ENCODE measurements around the gene TOR1B. TPM values are rescaled to one million over a fixed set of nuclear protein-coding genes. Genes with fewer than 3 reads are reported as not detected.
A peak's percentile ranks its signal among the peaks of the same experiment; 100 is the strongest.

TOR1B gene
- total RNA-seq, 4 donors from 2014 or later, result 19.2 to 41.2 (median 23.0) TPM

GRCh38 chr9:129762985-129763926, 39.7 kb upstream of the TOR1B start:
- 49 to 52% methylated on average over 13 of the region's 13 CpGs for WGBS, 2 donors
- no peaks in the 10 kb centered on the region for H3K36me3 ChIP-seq
- H3K4me1 ChIP-seq, result peaks cover 0 to 31% (median 7%) of the 10 kb centered on the region in 4 donors
- peak; percentile 50 to 67 for DNase-seq (ENCODE audit: low spot score in 2 of 2)
- no peaks in the 10 kb centered on the region for H3K27me3 ChIP-seq
- no peaks in the 10 kb centered on the region for H3K9me3 ChIP-seq
- H3K4me3 ChIP-seq, result no peak overlapping the region
- H3K27ac ChIP-seq, result peak overlapping the region; percentile 37 to 88 (median 78)
- no peak for TF ChIP-seq POLR2A (IDR thresholded peaks at IDR 0.05)
- TF ChIP-seq EP300 (IDR thresholded peaks at IDR 0.05), result peak in 1 of 2 donors; percentile 57

DNA sequence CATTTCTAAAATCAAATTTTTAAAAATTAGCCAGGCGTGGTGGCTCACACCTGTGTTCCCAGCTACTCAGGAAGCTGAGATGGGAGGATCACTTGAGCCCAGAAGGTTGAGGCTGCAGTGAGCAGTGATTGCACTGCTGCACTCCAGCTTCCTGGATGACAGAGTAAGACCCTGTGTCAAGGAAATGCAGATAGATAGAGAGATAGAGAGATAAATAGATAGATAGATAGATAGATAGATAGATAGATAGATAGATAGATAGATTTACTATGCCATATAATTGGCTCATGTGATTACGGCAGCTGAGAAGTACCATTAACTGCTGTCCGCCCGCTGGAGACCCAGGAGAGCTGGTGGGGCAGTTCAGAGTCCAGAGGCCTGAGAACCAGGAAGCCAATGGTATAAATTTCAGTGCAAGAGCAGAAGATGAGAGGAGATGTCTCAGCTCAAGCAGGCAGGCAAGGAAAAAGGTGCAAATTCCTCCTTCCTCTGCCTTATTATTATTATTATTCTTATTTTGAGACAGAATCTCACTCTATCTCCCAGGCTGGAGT, 37.1 kb upstream of the TOR1B start:
- Histone ChIP-seq H3K9me3 (no peaks in the 10 kb centered on the region), H3K4me3 (no peak overlapping the region), H3K27me3 (no peaks in the 10 kb centered on the region), H3K27ac (no peak overlapping the region), H3K4me1 (peaks cover 0 to 31% (median 7%) of the 10 kb centered on the region in 4 donors), H3K36me3 (no peaks in the 10 kb centered on the region)
- no peak for DNase-seq (ENCODE audit: low spot score in 2 of 2)
- TF ChIP-seq POLR2A (IDR thresholded peaks at IDR 0.05) (no peak), EP300 (IDR thresholded peaks at IDR 0.05) (no peak)
- TF ChIP-seq, protein P1, sequence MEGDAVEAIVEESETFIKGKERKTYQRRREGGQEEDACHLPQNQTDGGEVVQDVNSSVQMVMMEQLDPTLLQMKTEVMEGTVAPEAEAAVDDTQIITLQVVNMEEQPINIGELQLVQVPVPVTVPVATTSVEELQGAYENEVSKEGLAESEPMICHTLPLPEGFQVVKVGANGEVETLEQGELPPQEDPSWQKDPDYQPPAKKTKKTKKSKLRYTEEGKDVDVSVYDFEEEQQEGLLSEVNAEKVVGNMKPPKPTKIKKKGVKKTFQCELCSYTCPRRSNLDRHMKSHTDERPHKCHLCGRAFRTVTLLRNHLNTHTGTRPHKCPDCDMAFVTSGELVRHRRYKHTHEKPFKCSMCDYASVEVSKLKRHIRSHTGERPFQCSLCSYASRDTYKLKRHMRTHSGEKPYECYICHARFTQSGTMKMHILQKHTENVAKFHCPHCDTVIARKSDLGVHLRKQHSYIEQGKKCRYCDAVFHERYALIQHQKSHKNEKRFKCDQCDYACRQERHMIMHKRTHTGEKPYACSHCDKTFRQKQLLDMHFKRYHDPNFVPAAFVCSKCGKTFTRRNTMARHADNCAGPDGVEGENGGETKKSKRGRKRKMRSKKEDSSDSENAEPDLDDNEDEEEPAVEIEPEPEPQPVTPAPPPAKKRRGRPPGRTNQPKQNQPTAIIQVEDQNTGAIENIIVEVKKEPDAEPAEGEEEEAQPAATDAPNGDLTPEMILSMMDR (IDR thresholded peaks at IDR 0.05), result no peak
- 91 to 93% methylated on average over 4 of the region's 4 CpGs for WGBS, 2 donors

DNA sequence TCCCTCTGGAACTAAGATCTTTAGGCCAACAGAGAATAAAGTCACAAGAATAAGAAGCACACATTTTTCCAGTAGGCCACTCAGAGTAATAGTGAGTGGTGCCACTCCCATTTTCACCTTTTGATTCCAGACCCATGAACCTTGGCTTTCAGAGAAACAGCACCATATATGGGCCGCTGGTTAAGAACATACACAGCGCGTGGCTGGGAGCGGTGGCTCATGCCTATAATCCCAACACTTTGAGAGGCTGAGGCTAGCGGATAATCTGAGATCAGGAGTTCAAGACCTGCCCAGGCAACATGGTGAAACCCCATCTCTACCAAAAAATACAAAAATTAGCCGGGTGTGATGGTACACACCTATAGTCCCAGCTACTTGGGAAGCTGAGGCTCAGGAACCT, 34.5 kb upstream of the TOR1B start:
- TF ChIP-seq, protein P1 (IDR thresholded peaks at IDR 0.05), result no peak
- TF ChIP-seq POLR2A (IDR thresholded peaks at IDR 0.05) (no peak), EP300 (IDR thresholded peaks at IDR 0.05) (no peak)
- no peak for DNase-seq (ENCODE audit: low spot score in 2 of 2)
- Histone ChIP-seq H3K36me3 (no peaks in the 10 kb centered on the region), H3K4me3 (no peak overlapping the region), H3K4me1 (peaks cover 0 to 12% (median 4%) of the 10 kb centered on the region in 4 donors), H3K27me3 (no peaks in the 10 kb centered on the region), H3K9me3 (no peaks in the 10 kb centered on the region), H3K27ac (no peak overlapping the region)
- whole genome bisulfite sequencing, 2 donors, result 93 to 97% methylated on average over 6 of the region's 6 CpGs

GRCh38 chr9:129769669-129770068, 33.3 kb upstream of the TOR1B start:
- Histone ChIP-seq H3K36me3 (no peaks in the 10 kb centered on the region), H3K9me3 (no peaks in the 10 kb centered on the region), H3K4me3 (no peak overlapping the region), H3K4me1 (peaks cover 0 to 12% (median 0%) of the 10 kb centered on the region in 4 donors), H3K27me3 (no peaks in the 10 kb centered on the region), H3K27ac (no peak overlapping the region)
- TF ChIP-seq EP300 (IDR thresholded peaks at IDR 0.05) (no peak), POLR2A (IDR thresholded peaks at IDR 0.05) (no peak)
- TF ChIP-seq, protein P1 (IDR thresholded peaks at IDR 0.05), result no peak
- DNase-seq (ENCODE audit: low spot score in 2 of 2), result no peak
- WGBS, 2 donors, result 81 to 85% methylated on average over 5 of the region's 5 CpGs

DNA sequence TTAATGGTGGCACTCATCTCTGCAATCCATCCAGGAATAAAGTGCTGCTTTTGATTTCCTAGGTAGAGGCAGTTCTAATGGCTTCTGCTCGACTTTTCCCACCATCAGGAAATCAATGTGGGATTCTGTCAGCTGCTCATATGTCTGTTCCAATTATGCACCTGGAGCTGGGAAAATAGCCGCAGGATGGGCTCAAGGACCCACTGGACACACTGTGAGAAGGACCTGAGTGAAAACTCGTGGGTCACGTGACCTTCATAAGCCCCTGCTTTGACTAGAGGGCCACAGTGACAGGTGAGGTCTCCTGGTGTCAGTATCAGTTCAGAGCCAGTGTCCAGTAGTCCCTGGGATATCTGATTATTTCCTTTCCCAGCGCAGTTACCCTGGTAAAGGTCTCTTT, 32.2 kb upstream of the TOR1B start:
- WGBS, 2 donors, result 87 to 90% methylated on average over 5 of the region's 5 CpGs
- Histone ChIP-seq H3K4me3 (no peak overlapping the region), H3K4me1 (peaks cover 0 to 21% (median under 1%) of the 10 kb centered on the region in 4 donors), H3K36me3 (no peaks in the 10 kb centered on the region), H3K27ac (no peak overlapping the region), H3K9me3 (no peaks in the 10 kb centered on the region), H3K27me3 (no peaks in the 10 kb centered on the region)
- DNase-seq (ENCODE audit: low spot score in 2 of 2), result no peak
- TF ChIP-seq POLR2A (IDR thresholded peaks at IDR 0.05) (no peak), EP300 (IDR thresholded peaks at IDR 0.05) (no peak)
- TF ChIP-seq, protein P1 (IDR thresholded peaks at IDR 0.05), result no peak

Data from tibial nerve (tissue), 4 donors.